Upper lobe of left lung (tissue), 6 donors: ENCODE results near the gene TBC1D9. TPM values are rescaled to one million over a fixed set of nuclear protein-coding genes. Genes with fewer than 3 reads are reported as not detected.

Experiments used
- ATAC-seq, 2 donors: fragments of 200-7000 bp; cut with Tn5 transposase; one replicate each; pipeline ENCODE4 v1.9.1; 2022; ENCODE audit warnings: mild to moderate bottlenecking in 2 of 2, moderate library complexity in 2 of 2; ENCODE audit not compliant: low FRiP score in 2 of 2
- DNase-seq, 2 donors: peaks; one replicate each; pipeline ENCODE4 v3.0.0-alpha.2; 2019 to 2020
- H3K27ac ChIP-seq, 4 donors: fragments of 200-600 bp; sonication (generic); one replicate each; pipeline ENCODE4 v1.5.1; 2016 to 2019
- H3K27me3 ChIP-seq, 4 donors: fragments of 200-600 bp; sonication (generic); one replicate each; pipeline ENCODE4 v1.5.1; 2017 to 2019
- H3K36me3 ChIP-seq, 4 donors: fragments of 200-600 bp; sonication (generic); one replicate each; pipeline ENCODE4 v1.5.1; 2016 to 2019
- H3K4me1 ChIP-seq, 4 donors: fragments of 200-600 bp; sonication (generic); one replicate each; pipeline ENCODE4 v1.5.1; 2018 to 2019
- H3K4me3 ChIP-seq, 4 donors: fragments of 200-600 bp; sonication (generic); one replicate each; pipeline ENCODE4 v1.5.1; 2017 to 2019; ENCODE audit warnings: mild to moderate bottlenecking in 2 of 4, moderate library complexity in 1 of 4
- H3K9me3 ChIP-seq, 4 donors: fragments of 200-600 bp; sonication (generic); one replicate each; pipeline ENCODE4 v1.5.1; 2018 to 2019
- CTCF ChIP-seq, 6 experiments: fragments of 450-650 bp in 4 of 6; fragments of 200-600 bp in 2 of 6; sonication (generic) in 2 of 6; IDR thresholded peaks; one replicate each; pipeline ENCODE4 v1.5.1; 2016 to 2019; ENCODE audit warnings: antibody characterized with exemption in 6 of 6
- EP300 ChIP-seq, 4 donors: sonication (generic); formaldehyde crosslinking; IDR thresholded peaks; one replicate each; pipeline ENCODE4 v1.5.1; 2017; ENCODE audit warnings: antibody characterized with exemption in 4 of 4, control low read depth in 2 of 4
- POLR2A ChIP-seq, 4 donors: fragments of 450-650 bp; IDR thresholded peaks; one replicate each; pipeline ENCODE4 v1.5.1; 2016 to 2017; ENCODE audit warnings: antibody characterized with exemption in 4 of 4, mild to moderate bottlenecking in 2 of 4
- POLR2AphosphoS5 ChIP-seq, 2 donors: sonication (generic); formaldehyde crosslinking; IDR thresholded peaks; one replicate each; pipeline ENCODE4 v1.5.1; 2017; ENCODE audit warnings: antibody characterized with exemption in 2 of 2
- WGBS, 2 donors: methylation state at CpG; one replicate each; pipeline ENCODE4 v1.1.5; 2017 to 2018; 5-methylcytosine and 5-hydroxymethylcytosine counted together
- total RNA-seq, 6 donors: library from RNA; depleted of rRNA in 4 of 6; stranded (reverse); fragments of >200 nt in 4 of 6; gene quantifications; one replicate each; pipeline versions ENCODE4 v1.1.0 to v1.2.1, GENCODE V29; 2016 to 2021
- donor health status: DM: no; HTN: no; CAD: no; lungs with moderate emphysema.
- donor health status: DM: no; HTN: yes; CAD: no; lungs with severe emphysema.

TBC1D9 gene
- total RNA-seq, 6 donors from 2014 or later: 33.7 to 41.9 (median 38.1) TPM

DNA sequence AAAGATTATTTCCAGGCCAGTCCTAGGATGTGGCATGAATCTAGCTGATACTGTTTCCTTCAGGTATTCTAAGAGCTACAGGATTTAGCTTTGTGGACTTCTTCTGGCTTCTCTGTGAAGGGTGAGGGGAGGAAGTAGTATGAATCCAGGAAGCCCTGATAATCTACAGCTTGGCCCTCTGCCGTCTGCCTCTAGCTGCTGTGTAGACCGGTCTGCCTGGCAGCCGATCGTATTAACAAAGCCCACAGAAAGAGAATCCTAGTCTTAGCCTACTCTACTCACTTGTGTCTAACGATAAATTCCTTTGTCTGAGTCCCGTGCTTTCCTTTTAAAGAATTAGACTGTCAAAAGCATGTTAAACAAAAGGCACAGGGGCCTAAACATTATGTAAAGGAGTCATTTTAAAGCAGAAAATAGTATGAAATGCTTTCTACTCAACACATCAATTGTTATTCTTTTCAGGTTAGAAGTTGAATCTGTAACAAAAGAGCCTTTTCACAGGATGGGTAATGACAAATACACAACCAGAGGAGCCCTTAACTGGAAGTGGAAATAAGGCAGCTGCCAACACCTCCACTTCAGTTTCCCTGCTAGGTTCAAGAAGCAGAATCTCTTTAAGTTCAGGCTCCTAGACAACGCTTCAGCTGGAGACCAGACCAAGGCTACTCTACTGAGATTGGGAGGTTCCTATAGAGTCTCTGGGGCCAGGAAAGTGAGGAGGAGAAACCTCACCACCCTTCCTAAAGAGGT is 138.5 kb downstream of the TBC1D9 start:
- Histone ChIP-seq H3K4me3 (no peak overlapping the region), H3K9me3 (no peaks in the 10 kb centered on the region), H3K27me3 (no peaks in the 10 kb centered on the region), H3K4me1 (peaks cover 0 to 1% (median under 1%) of the 10 kb centered on the region in 4 donors), H3K36me3 (peaks cover 5 to 8% (median 8%) of the 10 kb centered on the region in 4 donors), H3K27ac (no peak overlapping the region)
- DNase-seq: no peak
- TF ChIP-seq POLR2A (IDR thresholded peaks at IDR 0.05) (no peak), CTCF (IDR thresholded peaks at IDR 0.05) (no peak), EP300 (IDR thresholded peaks at IDR 0.05) (no peak), POLR2AphosphoS5 (IDR thresholded peaks at IDR 0.05) (no peak)
- no peak for ATAC-seq
- 39 to 56% methylated on average over 7 of the region's 7 CpGs for WGBS, 2 donors

- Histone ChIP-seq H3K27me3 (no peaks in the 10 kb centered on the region), H3K4me3 (no peak overlapping the region), H3K27ac (no peak overlapping the region), H3K4me1 (peaks cover 0 to 6% (median 5%) of the 10 kb centered on the region in 4 donors), H3K36me3 (no peaks in the 10 kb centered on the region), H3K9me3 (no peaks in the 10 kb centered on the region)
- TF ChIP-seq CTCF (IDR thresholded peaks at IDR 0.05) (no peak), EP300 (IDR thresholded peaks at IDR 0.05) (no peak), POLR2A (IDR thresholded peaks at IDR 0.05) (no peak), POLR2AphosphoS5 (IDR thresholded peaks at IDR 0.05) (no peak)
- DNase-seq (no peak), ATAC-seq (no peak)
- 59 to 85% methylated on average over 1 of the region's 1 CpG for WGBS, 2 donors
Measured at GRCh38 chr4:140615451-140615850, 140.7 kb downstream of the TBC1D9 start.

GRCh38 chr4:140612357-140612756 is 143.8 kb downstream of the TBC1D9 start:
- WGBS, 2 donors: 10 to 11% methylated on average over 1 of the region's 1 CpG
- TF ChIP-seq POLR2AphosphoS5 (IDR thresholded peaks at IDR 0.05): no peak
- TF ChIP-seq POLR2A (IDR thresholded peaks at IDR 0.05): no peak
- TF ChIP-seq CTCF (IDR thresholded peaks at IDR 0.05): no peak
- no peak for TF ChIP-seq EP300 (IDR thresholded peaks at IDR 0.05)
- DNase-seq: no peak

DNA sequence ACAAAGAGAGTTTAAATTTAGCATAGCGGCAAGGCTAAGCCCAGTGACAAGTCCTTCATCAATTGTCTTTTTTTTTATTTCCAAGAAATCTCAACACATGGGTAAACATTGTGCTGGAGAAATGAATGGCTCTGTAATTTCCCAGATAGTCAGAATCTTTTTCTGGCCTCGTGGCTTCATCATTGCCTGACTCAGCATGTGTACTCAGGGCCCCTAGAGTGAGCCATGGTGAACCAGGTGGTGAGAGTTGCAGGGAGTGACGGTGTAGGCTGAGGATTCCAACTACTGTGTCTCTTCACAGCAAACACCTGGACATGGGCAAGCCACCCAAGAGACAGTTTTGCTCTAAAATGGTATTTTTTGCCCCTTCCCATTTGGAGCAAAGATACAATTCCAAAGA is 144.3 kb downstream of the TBC1D9 start:
- no peak for TF ChIP-seq POLR2AphosphoS5 (IDR thresholded peaks at IDR 0.05)
- no peak for TF ChIP-seq POLR2A (IDR thresholded peaks at IDR 0.05)
- no peak for TF ChIP-seq EP300 (IDR thresholded peaks at IDR 0.05)
- TF ChIP-seq CTCF (IDR thresholded peaks at IDR 0.05): no peak
- no peaks in the 10 kb centered on the region for H3K27me3 ChIP-seq
- ATAC-seq (no peak), DNase-seq (no peak)
- 63 to 69% methylated on average over 3 of the region's 3 CpGs for WGBS, 2 donors
- H3K4me3 ChIP-seq: no peak overlapping the region
- H3K36me3 ChIP-seq: no peaks in the 10 kb centered on the region
- H3K4me1 ChIP-seq: peaks cover 0 to 6% (median 5%) of the 10 kb centered on the region in 4 donors
- H3K9me3 ChIP-seq: no peaks in the 10 kb centered on the region
- no peak overlapping the region for H3K27ac ChIP-seq

More at GRCh38 chr4:140612357-140612756, 143.8 kb downstream of the TBC1D9 start:
- H3K36me3 ChIP-seq: no peaks in the 10 kb centered on the region
- H3K4me1 ChIP-seq: peaks cover 0 to 6% (median 5%) of the 10 kb centered on the region in 4 donors
- no peak overlapping the region for H3K4me3 ChIP-seq
- no peaks in the 10 kb centered on the region for H3K27me3 ChIP-seq
- no peak overlapping the region for H3K27ac ChIP-seq
- H3K9me3 ChIP-seq: no peaks in the 10 kb centered on the region
- no peak for ATAC-seq
